ENCODE measurements around the gene UFSP2.

GRCh38 chr4:185464887-185465286, 39.1 kb upstream of the UFSP2 start:
- TF ChIP-seq, protein P1, sequence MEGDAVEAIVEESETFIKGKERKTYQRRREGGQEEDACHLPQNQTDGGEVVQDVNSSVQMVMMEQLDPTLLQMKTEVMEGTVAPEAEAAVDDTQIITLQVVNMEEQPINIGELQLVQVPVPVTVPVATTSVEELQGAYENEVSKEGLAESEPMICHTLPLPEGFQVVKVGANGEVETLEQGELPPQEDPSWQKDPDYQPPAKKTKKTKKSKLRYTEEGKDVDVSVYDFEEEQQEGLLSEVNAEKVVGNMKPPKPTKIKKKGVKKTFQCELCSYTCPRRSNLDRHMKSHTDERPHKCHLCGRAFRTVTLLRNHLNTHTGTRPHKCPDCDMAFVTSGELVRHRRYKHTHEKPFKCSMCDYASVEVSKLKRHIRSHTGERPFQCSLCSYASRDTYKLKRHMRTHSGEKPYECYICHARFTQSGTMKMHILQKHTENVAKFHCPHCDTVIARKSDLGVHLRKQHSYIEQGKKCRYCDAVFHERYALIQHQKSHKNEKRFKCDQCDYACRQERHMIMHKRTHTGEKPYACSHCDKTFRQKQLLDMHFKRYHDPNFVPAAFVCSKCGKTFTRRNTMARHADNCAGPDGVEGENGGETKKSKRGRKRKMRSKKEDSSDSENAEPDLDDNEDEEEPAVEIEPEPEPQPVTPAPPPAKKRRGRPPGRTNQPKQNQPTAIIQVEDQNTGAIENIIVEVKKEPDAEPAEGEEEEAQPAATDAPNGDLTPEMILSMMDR (IDR thresholded peaks at IDR 0.05; ENCODE audit: insufficient read depth, low read length, poor library complexity, severe bottlenecking): no peak
- no peak for TF ChIP-seq EZH2phosphoT487 (conservative IDR thresholded peaks at IDR 0.05; ENCODE audit: low read length)

Measured in SU-DHL-6 (cell line).